Stimulated activated CD8-positive, alpha-beta memory T cell treated with anti-CD3 and anti-CD28 coated beads, Interleukin-12 subunit alpha, Interleukin-12 subunit beta, amount 100 ng/mL, for 24 hours (primary cell): ENCODE results near the gene RNF208.

Experiments
- DNase-seq: peaks from one replicate; pipeline ENCODE4 v3.0.0-alpha.2; 2020; ENCODE audit errors: extremely low read depth

Gene RNF208

DNA sequence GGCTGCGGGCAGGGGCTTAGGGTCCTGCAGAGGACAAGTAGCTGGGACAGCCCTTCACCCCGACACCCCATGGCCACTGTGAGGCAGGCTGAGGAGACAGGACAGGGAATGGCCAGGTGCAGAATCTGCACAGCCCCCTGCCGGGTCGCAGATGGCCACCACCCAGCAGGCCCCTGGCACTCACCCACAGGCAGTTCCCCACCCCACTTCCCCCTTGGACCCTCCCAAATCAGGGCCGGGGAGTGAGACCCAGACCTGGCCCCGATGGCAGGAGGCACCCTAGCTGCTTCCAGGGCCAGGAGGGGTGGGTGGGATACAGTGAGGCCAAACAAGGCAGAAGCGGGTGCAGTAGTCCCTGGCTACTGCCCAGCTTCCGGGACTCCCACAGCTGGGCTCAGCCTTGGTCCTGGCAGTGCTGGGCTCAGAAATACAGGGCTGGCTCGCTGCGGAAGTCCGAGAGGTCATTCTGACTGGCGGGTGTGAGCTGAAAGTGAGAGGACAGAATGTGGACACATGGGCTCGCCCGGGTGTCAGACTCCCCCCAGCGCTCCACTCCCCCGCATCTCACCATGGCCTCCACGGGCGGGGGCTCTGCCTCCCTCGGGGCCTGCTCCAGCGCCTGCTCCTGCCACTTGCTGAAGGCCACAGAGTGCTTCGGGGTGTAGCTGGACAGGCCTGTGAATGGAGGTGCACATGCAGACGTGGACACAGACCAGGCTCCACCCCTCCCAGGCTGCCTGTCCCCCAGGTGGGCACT is 30.2 kb downstream of the RNF208 start:
- no peak for DNase-seq

DNA sequence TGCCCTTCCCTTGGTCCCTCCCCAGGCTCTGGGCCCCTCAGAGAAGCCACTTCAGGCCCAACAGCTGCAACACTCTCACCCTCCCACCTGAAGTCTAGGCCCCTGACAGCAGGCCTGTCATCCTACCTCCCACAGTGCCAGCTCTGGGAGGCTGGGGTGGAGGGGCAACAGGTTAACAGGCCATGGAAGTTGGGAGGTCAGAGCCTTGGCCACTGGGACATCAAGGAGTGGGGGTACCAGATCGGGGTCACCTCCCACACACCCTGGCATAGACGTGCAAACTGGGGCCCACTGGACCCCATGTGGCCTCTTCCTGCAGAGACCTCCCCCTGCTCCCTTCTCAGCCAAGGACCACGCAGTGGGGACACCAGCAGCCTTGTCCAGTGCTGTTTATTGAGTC is 30.8 kb downstream of the RNF208 start:
- no peak for DNase-seq

DNA sequence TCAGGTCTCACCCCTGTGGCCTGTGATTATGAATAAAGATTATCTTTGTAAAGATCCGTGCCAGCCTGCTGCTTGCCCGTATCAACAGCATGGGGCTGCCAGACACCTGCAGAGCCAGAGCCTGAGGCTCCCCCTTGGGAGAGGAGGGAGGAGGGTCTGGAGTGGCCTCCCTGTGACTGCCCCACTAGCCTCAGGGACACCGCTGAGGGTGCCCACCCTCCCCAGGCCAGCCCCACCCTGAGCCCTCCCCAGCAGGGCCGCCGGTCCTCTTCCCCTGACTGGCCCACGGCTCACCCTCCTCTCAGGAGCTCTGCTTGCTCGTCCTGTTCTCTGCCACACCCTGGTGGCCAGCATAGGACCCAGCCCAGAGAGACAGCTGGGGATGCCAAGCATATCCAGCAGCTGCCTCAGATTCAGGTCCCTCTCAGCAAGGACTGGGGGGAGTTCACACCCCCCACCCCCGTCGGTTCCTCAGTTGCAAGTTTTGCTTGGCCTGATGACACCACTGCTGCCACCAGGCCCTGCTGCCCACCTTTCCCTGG is 31.7 kb downstream of the RNF208 start:
- DNase-seq = no peak

DNA sequence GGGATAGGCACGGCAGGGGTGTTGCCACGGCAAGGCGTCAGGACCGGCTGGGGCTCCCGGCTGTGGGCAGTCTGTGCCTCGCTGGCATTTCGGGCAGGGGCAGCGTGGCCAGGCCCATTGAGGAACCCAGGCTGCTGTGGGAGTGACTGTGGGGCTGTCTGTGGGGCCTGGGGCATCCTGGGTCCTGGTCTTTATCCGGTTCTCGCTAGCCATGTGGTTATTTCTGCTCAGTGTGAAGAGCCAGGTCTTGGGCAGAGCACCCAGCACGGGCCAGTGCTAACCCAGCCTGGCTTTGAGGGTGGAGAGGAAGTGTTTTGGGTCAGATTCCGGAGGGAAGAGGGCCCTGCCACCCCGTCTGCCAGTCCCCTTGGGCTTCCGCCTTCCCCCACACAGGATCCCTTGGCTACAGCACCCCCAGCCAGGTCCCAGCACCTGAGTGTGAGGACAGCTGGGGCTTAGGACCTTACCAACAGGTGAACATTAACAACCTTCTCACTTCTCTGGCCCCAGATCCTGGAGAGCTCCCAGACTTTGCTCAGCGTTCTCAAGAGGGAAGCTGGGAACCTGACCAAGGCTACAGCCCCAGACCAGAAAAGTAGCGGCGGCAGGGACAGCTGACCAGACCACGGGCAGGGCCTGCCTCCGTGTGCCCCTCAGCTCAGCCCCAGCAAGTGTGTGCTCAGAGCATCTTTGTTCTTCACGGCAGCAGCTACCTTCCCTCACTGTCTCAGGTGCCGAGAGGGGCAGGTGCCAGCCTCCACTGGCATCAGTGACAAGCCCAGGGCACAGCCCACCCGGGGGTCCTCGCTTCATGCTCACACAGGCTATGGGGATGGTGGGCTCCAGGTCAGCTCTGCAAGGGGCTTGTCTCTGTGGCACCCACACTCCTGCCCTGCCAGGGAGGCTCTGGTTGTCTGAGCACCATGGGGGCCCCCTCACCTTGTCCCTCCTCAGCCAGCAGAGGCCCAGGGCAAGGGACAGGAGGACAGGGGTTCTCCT is 32.4 kb downstream of the RNF208 start:
- no peak for DNase-seq

DNA sequence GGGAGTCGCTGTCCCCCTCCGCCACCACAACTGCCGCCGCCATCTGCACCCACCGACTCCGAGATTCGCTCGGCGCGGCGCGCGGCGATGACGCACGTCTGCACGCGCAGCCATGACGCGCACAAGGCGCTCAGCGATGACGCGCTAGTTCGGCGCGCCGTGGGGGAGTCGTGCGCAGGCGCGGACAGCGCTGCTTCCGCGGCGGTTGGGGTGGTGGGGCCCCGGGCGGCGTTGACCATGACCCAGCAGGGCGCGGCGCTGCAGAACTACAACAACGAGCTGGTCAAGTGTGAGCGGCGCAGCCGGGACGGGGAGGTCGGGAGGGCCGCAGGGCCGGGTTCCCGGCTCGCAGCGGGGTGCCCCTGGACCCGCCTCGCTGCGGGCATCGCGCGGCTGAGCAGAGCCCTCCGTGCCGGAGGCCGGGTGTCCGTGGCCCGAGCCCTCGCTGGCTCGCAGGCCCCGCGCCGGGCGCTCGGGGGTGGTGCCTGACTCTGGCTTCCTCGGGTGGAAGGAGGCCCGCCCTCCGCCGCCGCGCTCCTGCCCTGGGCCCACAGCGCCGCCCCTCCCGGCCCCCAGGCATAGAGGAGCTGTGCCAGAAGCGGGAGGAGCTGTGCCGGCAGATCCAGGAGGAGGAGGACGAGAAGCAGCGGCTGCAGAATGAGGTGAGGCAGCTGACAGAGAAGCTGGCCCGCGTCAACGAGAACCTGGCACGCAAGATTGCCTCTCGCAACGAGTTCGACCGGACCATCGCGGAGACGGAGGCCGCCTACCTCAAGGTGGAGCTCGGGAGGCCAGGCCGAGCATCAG is 33.3 kb downstream of the RNF208 start, which contains the start of the genes ANAPC2 and SSNA1:
ANAPC2 (minus strand) TSS at position 71 of the 807 bp plus-strand sequence; CDS start at position 43, 28 bp downstream.
SSNA1 (plus strand) TSS at position 187 of the 807 bp plus-strand sequence; CDS start at position 238, 51 bp downstream.
- DNase-seq = peak; percentile 84

DNA sequence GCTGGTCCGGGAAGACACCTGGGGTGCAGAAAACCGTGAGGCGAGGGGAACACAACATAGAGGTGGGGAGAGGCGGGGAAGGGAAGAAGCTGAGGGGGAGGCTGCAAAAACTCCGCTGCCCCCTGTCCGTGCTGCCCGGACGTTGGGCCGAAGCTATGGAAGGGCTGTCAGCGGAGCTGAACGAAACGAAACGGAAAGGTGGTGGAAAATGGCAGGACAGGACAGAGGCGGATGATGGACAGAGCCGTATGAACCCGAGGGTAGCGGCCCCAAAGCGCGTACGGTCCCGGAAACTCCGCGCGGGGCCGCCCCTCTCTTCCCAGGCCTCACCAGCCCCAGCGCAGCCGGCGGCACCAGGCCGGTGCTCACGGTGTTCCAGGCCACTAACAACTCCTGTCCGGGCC is 34.0 kb downstream of the RNF208 start:
- no peak for DNase-seq

DNA sequence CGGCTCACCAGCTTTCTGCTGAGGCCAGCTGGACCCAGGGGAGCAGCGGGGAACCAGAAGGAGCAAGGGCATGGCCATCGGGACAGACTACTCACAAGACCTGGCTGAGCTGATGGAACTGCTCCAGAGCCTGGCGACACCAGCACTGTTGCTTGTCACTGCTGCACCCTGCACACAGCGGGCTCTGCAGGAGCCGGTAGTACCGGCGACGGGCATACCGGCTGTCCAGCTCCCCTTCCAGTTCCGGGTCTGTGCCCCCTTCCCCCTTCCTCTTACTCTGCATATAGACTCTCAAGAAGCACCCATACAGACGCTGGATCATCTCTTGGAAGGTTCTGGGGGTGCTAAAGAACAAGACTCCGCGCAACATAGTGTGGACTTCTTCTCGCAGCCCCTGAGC is 34.7 kb downstream of the RNF208 start:
- no peak for DNase-seq

DNA sequence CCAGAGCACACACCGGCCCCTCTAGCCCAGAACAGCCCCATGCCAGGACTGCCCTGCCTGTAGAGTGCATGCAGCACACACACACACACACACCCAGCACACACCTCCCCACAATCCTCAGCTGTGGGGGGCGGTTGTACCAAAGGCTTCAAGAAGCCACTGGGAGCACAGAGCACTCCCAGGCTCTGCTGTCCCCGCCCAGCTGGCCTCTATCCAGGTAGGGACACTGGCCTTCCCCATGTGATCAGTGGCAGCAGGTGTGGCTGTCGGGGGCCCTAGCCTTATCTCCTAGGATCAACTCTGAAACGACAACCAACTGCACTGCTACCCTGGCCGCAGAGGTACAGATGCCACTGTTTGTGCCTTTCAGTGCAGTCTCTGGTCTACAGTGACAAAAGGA is 35.7 kb downstream of the RNF208 start:
- DNase-seq = no peak

DNA sequence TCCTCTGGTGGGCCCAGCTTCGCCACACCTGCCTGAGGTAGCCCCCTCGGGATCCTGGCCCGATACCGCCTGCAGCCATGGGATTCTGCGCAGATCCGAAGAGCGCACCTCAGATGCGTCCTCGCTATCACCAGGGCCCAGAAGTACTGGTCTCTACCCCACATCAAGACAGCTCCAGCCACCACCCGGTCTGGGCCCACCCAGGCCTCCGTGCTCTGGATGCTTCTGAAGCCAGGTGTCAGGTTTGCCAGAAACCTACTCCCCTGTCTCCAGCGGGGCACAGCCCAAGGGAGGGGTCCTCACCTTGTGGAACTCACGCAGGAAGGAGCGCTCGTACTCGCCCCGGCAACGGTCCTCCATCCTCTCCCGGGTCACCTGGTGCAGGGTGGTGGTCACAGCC is 36.1 kb downstream of the RNF208 start:
- no peak for DNase-seq

DNA sequence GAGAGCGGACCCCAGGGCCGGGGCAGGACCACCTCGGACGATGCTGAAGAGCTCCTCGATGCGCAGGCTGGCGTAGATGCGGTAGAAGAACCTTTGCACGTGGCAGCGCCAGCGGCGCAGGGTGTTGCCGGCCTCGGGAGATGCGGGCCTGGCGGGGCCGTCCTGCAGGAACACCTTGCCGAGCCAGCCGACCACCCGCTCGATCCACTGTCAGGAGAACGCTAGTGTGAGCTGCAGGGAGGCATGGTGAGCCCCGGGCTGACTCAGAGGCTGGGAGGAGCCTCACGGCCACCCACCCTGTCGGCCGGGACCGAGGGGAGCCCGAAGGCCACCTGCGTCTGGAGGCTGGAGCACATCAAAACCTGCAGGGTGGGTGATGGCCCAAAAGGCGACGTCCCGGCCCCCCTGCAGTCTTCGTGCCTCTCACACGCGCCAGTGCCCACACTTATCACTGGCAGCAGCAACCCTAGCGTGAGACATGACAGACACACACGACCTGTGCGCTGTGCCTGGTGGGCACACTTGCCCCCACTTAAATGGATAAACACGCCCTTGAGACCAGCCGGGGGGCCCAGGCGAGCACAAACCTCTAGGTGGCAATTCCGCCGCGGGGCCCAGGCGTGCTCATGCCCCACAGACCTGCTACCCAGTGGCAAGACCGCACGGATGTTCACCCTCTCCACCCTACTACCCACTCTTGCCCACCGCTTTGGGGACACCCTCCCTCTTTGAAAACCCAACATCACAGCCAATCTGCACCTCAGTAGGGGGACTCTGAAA is 37.0 kb downstream of the RNF208 start:
- DNase-seq = no peak

DNA sequence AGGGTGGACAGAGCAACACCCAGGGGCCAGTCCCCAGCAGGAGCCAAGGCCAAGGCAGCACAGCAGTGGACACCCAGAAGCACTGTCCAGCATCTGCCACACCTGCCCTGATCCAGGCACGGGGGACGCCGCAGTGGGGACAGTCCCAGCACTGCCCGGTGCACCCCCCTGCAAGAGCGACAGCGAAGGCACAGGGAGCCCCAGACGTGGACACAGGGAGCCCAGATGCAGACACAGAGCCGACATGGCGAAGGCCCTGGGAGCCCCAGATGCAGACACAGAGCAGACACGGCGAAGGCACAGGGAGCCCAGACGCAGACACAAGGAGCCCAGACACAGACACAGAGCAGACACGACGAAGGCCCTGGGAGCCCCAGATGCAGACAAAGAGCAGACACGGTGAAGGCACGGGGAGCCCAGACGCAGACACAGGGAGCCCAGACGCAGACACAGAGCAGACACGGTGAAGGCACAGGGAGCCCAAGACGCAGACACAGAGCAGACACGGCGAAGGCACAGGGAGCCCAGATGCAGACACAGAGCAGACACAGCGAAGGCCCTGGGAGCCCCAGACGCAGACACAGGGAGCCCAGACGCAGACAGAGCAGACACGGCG is 38.0 kb downstream of the RNF208 start:
- no peak for DNase-seq

DNA sequence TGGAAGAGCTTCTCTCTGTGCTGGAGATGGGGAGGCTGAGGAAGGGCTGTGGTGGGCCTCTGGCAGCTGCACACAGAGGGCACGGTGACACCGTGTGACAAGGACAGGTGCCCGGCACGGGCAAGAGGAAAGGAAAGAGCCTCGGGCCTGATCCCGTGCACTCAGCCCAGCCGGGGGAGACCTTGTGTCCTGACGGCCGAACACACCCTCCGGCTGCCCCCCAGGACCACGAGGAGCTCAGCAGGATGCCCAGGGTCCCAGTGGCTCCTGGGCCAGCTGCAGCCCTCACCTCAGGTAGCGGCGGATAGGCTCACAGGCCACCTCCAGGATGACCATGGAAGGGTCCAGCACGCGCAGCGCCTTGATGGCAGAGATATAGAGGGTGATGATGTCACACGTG is 39.2 kb downstream of the RNF208 start:
- DNase-seq = no peak

DNA sequence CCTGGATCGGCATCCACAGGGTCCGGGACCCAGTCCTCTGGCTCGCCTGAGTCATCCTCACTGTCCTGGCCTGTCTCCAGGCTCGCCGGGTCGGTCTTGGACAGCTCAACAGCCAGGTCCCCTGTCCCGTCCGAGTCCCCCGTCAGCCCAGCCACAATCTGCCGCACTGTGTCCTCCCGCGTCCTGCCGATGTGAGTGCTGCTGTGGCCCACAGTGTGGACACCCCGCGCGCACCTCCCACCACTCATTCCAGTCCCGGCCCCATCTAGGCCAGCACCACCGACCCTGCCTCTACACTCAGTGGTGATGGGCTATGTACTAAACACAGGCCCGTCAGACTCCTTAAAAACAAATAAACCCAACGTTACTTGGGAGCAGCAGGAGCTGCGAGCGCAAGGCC is 40.4 kb downstream of the RNF208 start:
- no peak for DNase-seq

DNA sequence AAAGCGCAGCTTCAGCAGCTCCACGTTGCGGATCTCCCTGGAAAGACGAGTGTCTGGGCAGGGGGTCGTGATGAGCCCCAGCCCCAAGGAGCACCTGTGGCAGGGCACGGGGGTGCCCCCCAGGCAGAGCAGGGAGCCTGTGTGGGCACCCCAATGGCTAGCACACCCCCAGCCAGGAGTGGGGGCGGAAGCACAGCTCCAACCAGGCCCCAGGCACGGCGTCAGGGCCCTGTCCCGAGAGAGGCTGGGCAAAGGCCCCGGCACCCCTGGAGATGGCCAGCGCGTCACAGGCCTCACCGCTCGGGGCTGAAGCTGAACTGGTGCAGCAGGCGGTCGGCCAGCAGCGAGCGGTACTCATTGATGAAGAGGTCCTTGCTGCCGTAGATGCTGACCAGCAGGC is 41.5 kb downstream of the RNF208 start:
- DNase-seq = no peak

DNA sequence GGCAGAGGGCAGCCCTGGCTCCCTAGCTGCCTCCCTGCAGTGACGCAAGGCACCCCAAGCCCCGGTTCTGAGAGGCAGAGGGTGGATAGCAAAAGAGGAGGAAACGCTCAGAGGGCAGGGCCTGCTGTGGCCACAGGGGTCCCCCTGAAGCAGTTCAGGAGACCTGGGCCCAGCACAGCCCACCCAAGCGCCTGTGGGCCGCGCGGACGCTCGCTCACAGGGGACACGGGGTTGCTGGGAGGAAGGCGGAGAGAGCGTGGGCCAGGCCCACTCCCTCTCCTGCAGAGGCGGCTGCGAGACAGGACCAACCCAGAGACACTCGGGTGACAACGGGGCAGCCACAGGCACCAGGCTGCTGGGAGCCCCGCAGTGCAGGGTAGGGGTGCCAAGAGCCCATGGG is 42.3 kb downstream of the RNF208 start:
- no peak for DNase-seq

DNA sequence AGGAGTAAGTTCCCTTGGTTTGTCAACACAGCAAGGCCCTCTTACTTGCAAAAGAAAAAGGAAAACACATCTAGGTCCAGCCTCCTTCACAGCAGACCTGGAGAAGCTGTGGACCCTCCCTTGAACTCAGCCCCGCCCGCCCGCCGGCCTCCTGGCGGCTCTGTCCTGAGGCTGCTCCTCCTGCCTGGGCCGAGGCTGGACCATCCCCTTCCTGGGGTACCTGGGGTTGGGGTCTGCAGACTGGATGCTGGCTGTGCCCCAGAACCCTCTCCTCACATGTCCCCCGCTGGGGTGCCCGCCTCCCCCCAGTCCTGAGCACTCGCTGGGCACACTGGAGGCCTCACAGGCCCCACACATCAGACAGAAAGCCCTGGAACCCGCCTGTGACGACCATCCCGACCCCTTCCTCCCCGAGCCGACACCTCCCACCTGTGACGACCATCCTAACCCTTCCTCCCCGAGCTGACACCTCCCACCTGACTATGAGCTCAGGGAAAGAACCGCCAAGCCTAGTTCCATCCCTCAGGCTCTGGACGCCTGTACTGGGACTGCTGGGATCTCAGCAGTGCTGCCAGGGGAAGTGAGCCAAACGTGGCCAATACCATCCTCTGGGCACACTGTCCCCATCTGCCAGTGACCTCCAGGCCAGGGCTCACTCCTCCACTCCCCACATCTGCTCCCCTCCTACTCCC is 43.0 kb downstream of the RNF208 start:
- no peak for DNase-seq

DNA sequence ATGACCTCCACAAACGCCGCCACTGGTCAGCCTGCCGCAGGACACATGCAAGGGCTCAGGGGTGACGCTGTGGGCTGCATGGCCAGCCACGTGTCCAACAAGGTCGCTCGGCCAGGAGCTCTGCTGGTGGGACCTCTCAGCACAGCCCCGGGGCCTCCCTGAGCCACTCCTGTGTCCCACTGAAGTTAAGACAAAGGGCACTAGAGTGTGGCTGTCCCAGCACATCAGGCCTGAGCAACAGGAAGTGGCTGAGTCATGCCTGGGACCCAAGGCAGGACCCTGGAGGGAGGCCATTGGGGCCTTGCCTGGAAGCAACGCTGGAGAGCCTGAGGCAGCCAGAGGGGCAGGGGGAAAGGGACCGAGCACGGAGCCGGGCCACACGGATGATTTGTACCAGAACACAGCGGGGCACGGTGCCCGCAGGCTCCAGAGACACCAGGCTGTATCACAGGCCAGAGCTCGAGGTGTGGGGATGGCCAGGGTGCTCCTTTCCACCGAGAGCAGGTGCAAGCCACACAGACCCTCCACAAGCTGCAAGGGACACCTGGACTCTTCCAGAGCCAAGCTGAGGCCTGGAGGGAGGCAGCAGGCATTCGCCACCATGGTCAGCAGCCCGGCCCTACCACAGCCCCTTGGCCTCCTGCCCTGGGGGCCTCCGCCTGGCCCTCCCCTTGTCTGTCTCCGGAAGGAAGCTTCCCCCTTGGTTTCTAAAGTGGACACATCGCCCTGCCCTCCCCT is 43.7 kb downstream of the RNF208 start:
- no peak for DNase-seq

DNA sequence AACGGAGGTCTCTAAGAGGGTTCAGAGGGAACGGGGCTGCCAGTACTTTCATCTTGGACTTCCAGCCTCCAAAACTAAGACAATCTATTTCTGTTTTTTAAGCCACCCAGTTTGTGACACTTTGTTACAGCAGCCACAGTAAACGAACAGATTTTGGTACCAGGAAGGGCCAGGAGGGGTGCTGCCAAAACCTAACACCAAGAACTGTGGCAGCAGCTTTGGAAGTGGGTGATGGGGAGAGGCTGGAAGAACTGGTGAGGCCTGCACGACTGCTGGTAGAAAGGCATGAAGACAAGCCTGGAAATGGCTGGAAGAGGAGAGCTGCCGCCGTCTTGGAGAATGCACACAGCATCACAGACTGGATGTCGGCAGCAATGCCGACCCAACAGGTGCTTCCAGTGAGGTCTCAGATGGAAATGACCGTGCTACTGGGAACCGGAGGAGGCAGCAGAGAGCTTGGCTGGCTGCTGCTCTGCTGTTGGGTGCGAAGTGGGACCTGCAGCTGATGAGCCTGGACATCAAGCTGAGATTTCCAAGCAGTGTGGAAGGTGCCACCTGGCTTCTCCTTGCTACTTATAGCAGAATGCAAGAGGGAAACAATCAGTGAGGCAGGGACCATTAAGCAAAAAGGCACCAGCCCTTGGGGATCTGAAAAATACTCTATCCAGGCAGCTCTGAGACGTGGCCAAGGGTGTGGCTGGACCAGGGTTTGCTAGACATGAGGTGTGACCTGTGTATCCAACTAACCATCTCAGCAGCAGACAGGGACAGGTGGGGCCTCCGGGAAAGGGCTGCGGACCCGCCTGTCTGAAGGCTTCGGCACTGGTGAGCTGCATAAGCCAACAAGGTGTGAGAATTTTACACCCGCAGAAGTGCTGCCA is 45.5 kb downstream of the RNF208 start:
- no peak for DNase-seq
